ENCODE data around the gene DCXR. TPM values are rescaled to one million over a fixed set of nuclear protein-coding genes. Genes with fewer than 3 reads are reported as not detected.

Gene DCXR
- total and polyA plus RNA-seq, 2 of the 13 experiments (the other 11 are each of a cell fraction or from before 2014, with no cell fraction given), result 287 to 311 TPM

- TF ChIP-seq ZNF281 (CRISPR knock-in tag; IDR thresholded peaks at IDR 0.05; ENCODE audit: borderline replicate concordance) (peak; percentile 97), IRF9 (CRISPR knock-in tag; IDR thresholded peaks at IDR 0.05; ENCODE audit: borderline replicate concordance) (peak; percentile 100), TEF (CRISPR knock-in tag; IDR thresholded peaks at IDR 0.05) (no peak), ZNF598 (CRISPR knock-in tag; IDR thresholded peaks at IDR 0.05; ENCODE audit: borderline replicate concordance) (peak; percentile 95), TBX3 (IDR thresholded peaks at IDR 0.05; ENCODE audit: borderline replicate concordance) (no peak; the same call in 1 of the 2 replicates), SPEN (CRISPR knock-in tag; IDR thresholded peaks at IDR 0.05; ENCODE audit: low read depth) (peak; percentile 98), CREBL2 (CRISPR knock-in tag; IDR thresholded peaks at IDR 0.05; ENCODE audit: borderline replicate concordance) (peak; percentile 98), SMAD9 (CRISPR knock-in tag; IDR thresholded peaks at IDR 0.05) (peak; percentile 93), KDM5B (CRISPR knock-in tag; IDR thresholded peaks at IDR 0.05; ENCODE audit: borderline replicate concordance) (peak; percentile 99), DBP (CRISPR knock-in tag; IDR thresholded peaks at IDR 0.05; ENCODE audit: not compliant biosample characterization) (peak; percentile 10), POLR2A (IDR thresholded peaks at IDR 0.05; ENCODE audit: insufficient read depth in 1 of 2, low read depth in 2 of 2, low read length in 2 of 2) (no peak), GABPA (IDR thresholded peaks at IDR 0.05; ENCODE audit: low read depth, low read length) (no peak), GABPA (CRISPR knock-in tag; IDR thresholded peaks at IDR 0.05; ENCODE audit: low read depth) (0 out of 2 replicates have a peak, but pooled peaks have one; percentile 7), KDM3A (CRISPR knock-in tag; IDR thresholded peaks at IDR 0.05; ENCODE audit: low read depth) (peak; percentile 98), PCBP2 (optimal IDR thresholded peaks at IDR 0.05; ENCODE audit: low read depth, low read length, poor library complexity, severe bottlenecking) (no peak), ZNF224 (CRISPR knock-in tag; IDR thresholded peaks at IDR 0.05) (peak; percentile 99), RORA (CRISPR knock-in tag; IDR thresholded peaks at IDR 0.05) (no peak), ZSCAN5A (CRISPR knock-in tag; IDR thresholded peaks at IDR 0.05; ENCODE audit: borderline replicate concordance) (peak; percentile 87; the same call in 1 of the 2 replicates), MNT (IDR thresholded peaks at IDR 0.05) (peak; percentile 63), ZNF501 (CRISPR knock-in tag; IDR thresholded peaks at IDR 0.05) (peak; percentile 95)
Measured at GRCh38 chr17:81992306-81993102, 45.0 kb downstream of the DCXR start (continued).
